Kidney (tissue), 14 donors: Measurements from ENCODE around the gene TRAF7. TPM values are rescaled to one million over a fixed set of nuclear protein-coding genes. Genes with fewer than 3 reads are reported as not detected.
A peak's percentile ranks its signal among the peaks of the same experiment; 100 is the strongest.

ENCODE experiments used
- DNase-seq, 5 donors: peaks; one replicate each; pipeline ENCODE4 v3.0.0-alpha.2; 2013 to 2020
- FAIRE-seq: peaks from 2 replicates; lab custom pipeline; 2012; peaks lifted over from hg19 to GRCh38; lab: Jason Lieb, UNC
- H3K27ac ChIP-seq, 2 donors: one replicate each; pipeline ENCODE4 v1.7.0; 2013; ENCODE audit warnings: low read depth in 2 of 2, low read length in 2 of 2, inconsistent platforms in 1 of 2
- H3K27me3 ChIP-seq: one replicate; pipeline ENCODE4 v1.7.1; 2013; ENCODE audit warnings: low read length, inconsistent platforms; ENCODE audit not compliant: control insufficient read depth, insufficient read depth
- H3K36me3 ChIP-seq, 3 donors: one replicate each; pipeline versions ENCODE4 v1.7.0 to v1.7.1; 2013; ENCODE audit warnings: low read length in 3 of 3, control low read depth in 1 of 3, inconsistent platforms in 1 of 3; ENCODE audit not compliant: insufficient read depth in 3 of 3, control insufficient read depth in 2 of 3
- H3K4me1 ChIP-seq, 3 donors: one replicate each; pipeline versions ENCODE4 v1.7.0 to v1.7.1; 2013; ENCODE audit warnings: low read length in 3 of 3, inconsistent platforms in 1 of 3, low read depth in 1 of 3; ENCODE audit not compliant: control insufficient read depth in 2 of 3, insufficient read depth in 2 of 3
- H3K4me3 ChIP-seq, 3 donors: one replicate each; pipeline versions ENCODE4 v1.7.0 to v1.8.1; 2013; ENCODE audit warnings: low read length in 3 of 3, control low read depth in 1 of 3, inconsistent platforms in 1 of 3
- H3K9ac ChIP-seq, 3 donors: one replicate each; pipeline versions ENCODE4 v1.7.0 to v1.7.1; 2013; ENCODE audit warnings: low read length in 3 of 3, control low read depth in 1 of 3, inconsistent platforms in 1 of 3
- H3K9me3 ChIP-seq, 3 donors: one replicate each; pipeline versions ENCODE4 v1.7.0 to v1.7.1; 2013; ENCODE audit warnings: low read length in 3 of 3, control low read depth in 1 of 3, inconsistent platforms in 1 of 3; ENCODE audit not compliant: control insufficient read depth in 2 of 3, insufficient read depth in 1 of 3
- intact Hi-C: fragments of 100-400 bp; cut with DNase I; formaldehyde crosslinking; loops from one replicate; pipeline ENCODE4 v1.11.1; 2022
- polyA plus RNA-seq: library from polyadenylated mRNA; stranded (reverse); fragments of 350-450 nt; fragmentation: Illumina TruSeq; extraction: RNeasy Lipid Tissue Mini Kit (QIAGEN cat#74804); gene quantifications from one replicate; pipeline ENCODE4 v1.2.3, GENCODE V29; 2014; ENCODE audit warnings: low read depth, low replicate concordance; ENCODE audit not compliant: insufficient read depth
- total RNA-seq: library from RNA; stranded (reverse); fragmentation: NEBNext Ultra II Directional; extraction: Animal tissue kit (Norgen Biotek cat#: 25700); gene quantifications from one replicate; pipeline ENCODE4 v1.2.1, GENCODE V29; 2021
- TF ChIP-seq, protein P1 (sequence below): IDR thresholded peaks from 3 replicates; pipeline ENCODE4 v1.5.1; 2012; ENCODE audit warnings: mild to moderate bottlenecking, moderate library complexity, borderline replicate concordance; ENCODE audit not compliant: insufficient read depth; ENCODE audit errors: extremely low read depth
- donor health status: control.
- donor health status: control.
- donor health status: control.
- donor health status: control.
- donor health status: control.
- donor health status: DM: yes; HTN: yes; CAD: no.
- donor health status: Normal renal cell carcinoma (clear cell type).

TRAF7 gene
- total and polyA plus RNA-seq, 2 donors from 2014 or later: 26.1 to 66.8 TPM

DNA sequence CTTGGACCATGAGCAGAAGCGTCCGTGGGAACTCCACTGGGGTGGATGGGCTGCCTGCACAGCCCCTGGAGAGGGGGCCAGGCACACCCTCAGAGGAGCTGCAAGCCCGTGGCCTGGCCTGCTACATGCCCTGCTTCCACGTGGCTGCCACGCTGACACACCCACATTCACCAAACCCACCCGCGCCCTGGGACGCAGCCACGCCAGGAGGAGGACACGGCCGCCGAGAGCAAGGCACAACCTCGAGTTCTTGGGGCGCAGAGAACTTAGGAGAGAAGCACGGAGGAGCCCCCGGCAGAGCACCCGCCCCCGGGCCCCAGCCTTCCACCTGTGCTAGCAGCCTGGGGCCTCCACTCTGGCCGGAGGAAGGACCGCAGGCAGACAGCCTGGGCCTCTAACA lies 22.0 kb downstream of the TRAF7 start:
- TF ChIP-seq, protein P1, sequence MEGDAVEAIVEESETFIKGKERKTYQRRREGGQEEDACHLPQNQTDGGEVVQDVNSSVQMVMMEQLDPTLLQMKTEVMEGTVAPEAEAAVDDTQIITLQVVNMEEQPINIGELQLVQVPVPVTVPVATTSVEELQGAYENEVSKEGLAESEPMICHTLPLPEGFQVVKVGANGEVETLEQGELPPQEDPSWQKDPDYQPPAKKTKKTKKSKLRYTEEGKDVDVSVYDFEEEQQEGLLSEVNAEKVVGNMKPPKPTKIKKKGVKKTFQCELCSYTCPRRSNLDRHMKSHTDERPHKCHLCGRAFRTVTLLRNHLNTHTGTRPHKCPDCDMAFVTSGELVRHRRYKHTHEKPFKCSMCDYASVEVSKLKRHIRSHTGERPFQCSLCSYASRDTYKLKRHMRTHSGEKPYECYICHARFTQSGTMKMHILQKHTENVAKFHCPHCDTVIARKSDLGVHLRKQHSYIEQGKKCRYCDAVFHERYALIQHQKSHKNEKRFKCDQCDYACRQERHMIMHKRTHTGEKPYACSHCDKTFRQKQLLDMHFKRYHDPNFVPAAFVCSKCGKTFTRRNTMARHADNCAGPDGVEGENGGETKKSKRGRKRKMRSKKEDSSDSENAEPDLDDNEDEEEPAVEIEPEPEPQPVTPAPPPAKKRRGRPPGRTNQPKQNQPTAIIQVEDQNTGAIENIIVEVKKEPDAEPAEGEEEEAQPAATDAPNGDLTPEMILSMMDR: no peak
- Histone ChIP-seq H3K4me3 (no peak overlapping the region), H3K27me3 (no peaks in the 10 kb centered on the region), H3K4me1 (no peaks in the 10 kb centered on the region), H3K9me3 (no peaks in the 10 kb centered on the region), H3K9ac (no peak overlapping the region), H3K27ac (no peak overlapping the region), H3K36me3 (peaks cover 0 to 14% (median 12%) of the 10 kb centered on the region in 3 donors)
- DNase-seq (no peak), FAIRE-seq (no peak)
- intact Hi-C loops: no loop called here

DNA sequence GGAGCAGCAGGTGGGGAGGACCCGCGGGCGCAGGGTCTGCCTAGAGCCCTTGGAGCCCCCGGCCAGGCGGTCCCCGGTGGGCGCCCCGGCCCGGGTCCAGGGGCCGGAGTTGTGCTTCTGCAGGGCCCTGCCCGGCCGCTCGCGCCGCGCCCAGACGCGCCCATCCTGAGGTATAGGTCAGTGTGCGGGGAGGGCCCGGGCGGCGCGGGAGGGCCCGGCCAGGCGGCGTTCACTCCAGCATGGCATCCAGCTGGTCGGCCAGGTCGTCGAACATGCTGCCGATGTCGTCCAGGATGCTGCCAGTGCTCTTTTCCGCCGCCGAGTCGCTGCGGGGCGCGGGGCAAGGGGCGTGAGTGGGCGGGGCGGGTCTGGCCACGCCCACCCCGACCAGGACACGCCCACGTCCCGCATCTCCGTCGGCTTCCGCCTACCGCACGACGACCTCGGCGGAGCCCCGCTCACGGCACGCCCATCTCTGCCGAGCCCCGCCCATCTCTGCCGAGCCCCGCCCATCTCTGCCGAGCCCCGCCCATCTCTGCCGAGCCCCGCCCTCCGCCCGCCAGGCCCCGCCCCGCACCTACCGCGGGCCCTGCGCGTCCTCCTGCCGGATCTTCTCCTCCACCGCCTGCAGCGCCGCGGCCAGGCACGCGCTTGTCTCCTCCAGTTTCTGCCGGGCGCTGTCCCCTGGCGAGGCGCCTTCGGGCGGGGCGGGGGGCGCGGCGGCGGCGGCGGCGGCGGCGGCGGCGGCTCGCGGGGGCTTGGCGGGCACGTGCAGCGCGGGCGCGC lies 22.9 kb downstream of the TRAF7 start:
- no peaks in the 10 kb centered on the region for H3K4me1 ChIP-seq
- no peak overlapping the region for H3K4me3 ChIP-seq
- no peak overlapping the region for H3K9ac ChIP-seq
- no peaks in the 10 kb centered on the region for H3K27me3 ChIP-seq
- H3K9me3 ChIP-seq: no peaks in the 10 kb centered on the region
- TF ChIP-seq, protein P1: no peak
- H3K27ac ChIP-seq: no peak overlapping the region
- peaks cover 0 to 14% (median 12%) of the 10 kb centered on the region in 3 donors for H3K36me3 ChIP-seq
- DNase-seq: peak in 3 of 5 donors; percentile 56 to 75 (median 73)
- intact Hi-C loops: no loop called here
- no peak for FAIRE-seq

DNA sequence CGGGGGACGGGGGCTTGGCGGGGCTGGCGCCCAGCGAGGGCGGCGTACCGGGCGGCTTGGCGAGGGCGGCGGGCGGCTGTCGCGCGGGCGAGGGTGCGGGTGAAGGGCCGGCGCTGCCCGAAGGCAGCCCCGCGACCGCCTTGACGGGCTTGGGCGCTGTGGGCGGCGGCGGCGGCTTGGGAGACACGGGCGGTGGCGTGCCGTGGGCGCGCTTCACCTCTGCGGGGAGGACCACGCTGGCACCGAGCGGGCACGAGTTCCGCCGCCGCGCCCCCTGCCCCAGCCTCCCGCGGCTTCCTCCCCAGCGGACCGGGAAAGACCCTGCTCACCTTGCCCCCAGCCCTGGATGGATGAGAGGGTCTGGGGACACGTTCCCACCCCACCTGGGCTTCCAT lies 23.5 kb downstream of the TRAF7 start:
- Histone ChIP-seq H3K4me3 (no peak overlapping the region), H3K4me1 (no peaks in the 10 kb centered on the region), H3K9ac (no peak overlapping the region), H3K27me3 (no peaks in the 10 kb centered on the region), H3K9me3 (no peaks in the 10 kb centered on the region), H3K27ac (no peak overlapping the region), H3K36me3 (peaks cover 0 to 10% (median 9%) of the 10 kb centered on the region in 3 donors)
- no peak for FAIRE-seq
- TF ChIP-seq, protein P1: no peak
- intact Hi-C loops: no loop called here
- DNase-seq: no peak
